NCI-H1105 treated with DMSO at 0.1 percent for 48 hours (cell line): ENCODE results near the gene LARGE1.

Experiments
- DNase-seq: peaks from one replicate; lab custom pipeline; 2025; lab: John Stamatoyannopoulos, UW

LARGE1 gene

DNA sequence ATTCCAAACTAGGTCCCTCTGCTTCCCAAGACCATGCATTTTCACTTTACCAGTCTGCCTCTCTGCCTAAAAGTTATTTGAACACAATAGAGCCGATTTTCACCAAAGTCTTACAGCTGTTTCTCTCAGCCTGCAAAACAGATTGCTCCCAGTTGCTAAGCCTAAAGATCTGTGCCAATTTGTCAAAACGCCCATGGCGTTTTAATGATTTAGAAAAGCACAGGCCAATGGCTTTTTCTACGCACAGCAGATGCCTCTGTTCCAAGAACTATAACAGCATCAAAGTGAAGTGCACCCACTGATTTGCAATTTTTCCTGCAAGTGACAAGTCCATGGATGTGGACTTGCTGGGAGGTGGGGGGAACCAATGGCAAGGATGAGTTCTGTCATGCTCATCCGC lies 688.2 kb downstream of the LARGE1 start:
- DNase-seq = no peak

DNA sequence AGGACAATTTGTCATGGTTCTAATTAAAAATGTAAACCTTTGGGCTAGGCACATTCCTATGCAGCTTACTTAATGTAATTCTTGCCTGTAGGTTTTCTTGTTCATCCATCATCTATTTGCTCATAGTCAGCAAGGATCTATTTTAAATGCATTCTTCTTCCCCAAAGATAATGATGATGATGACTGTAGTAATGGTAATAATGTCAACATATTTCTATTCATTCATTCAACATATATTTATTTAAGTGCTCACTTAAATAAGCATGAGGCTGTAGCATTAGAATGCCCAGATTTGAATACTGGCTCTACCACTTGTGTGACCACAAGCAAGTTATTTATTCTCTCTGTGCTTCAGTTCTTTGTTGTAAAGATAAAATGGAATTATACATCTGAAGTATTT lies 692.5 kb downstream of the LARGE1 start:
- no peak for DNase-seq

DNA sequence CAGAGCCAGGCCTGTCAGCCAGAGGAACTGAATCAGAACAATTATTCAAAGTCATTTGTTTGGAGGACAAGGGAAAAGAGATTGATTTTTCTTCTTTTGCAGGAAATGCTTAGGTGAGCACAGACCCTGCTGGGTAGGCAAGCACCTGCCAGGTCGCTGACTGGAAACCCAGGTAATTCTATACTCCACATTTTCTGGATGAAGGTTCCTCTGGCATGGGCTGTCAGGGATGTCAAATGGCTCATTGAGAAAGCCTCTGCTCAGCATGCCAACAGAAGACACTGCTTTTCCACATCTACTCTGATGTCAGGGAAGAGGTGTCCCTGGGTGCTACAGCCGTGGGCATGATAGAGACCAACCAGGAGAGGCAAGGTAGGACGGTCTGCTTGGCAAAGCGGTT lies 695.4 kb downstream of the LARGE1 start:
- DNase-seq = no peak
